HEK293 (cell line): Measurements from ENCODE around the gene MAP7D1.

Experiments
- MEIS1 ChIP-seq: sonication (generic); formaldehyde crosslinking; IDR thresholded peaks from 2 replicates; pipeline ENCODE4 v1.8.1; 2022; ENCODE audit warnings: missing genetic modification reagents, mild to moderate bottlenecking, borderline replicate concordance
- RBAK ChIP-seq: fragments of 450-650 bp; formaldehyde crosslinking; IDR thresholded peaks from 2 replicates; pipeline ENCODE4 v1.5.1; 2016; ENCODE audit warnings: missing biosample characterization, missing genetic modification characterization
- ZNF560 ChIP-seq: fragments of 450-650 bp; formaldehyde crosslinking; IDR thresholded peaks from 2 replicates; pipeline ENCODE4 v1.5.1; 2017; ENCODE audit warnings: missing biosample characterization, missing genetic modification characterization, borderline replicate concordance
- ZSCAN18 ChIP-seq: fragments of 450-650 bp; formaldehyde crosslinking; IDR thresholded peaks from 2 replicates; pipeline ENCODE4 v1.5.1; 2016; ENCODE audit warnings: missing biosample characterization, missing genetic modification characterization
- TF ChIP-seq, protein P1 (sequence below): fragments of 450-650 bp; formaldehyde crosslinking; IDR thresholded peaks from 2 replicates; pipeline ENCODE4 v1.5.1; 2016; ENCODE audit warnings: missing biosample characterization, missing genetic modification characterization
- TF ChIP-seq, protein P2 (sequence below): sonication (generic); formaldehyde crosslinking; IDR thresholded peaks from 2 replicates; pipeline ENCODE4 v1.8.1; 2022; ENCODE audit warnings: mild to moderate bottlenecking, moderate library complexity, missing genetic modification reagents

DNA sequence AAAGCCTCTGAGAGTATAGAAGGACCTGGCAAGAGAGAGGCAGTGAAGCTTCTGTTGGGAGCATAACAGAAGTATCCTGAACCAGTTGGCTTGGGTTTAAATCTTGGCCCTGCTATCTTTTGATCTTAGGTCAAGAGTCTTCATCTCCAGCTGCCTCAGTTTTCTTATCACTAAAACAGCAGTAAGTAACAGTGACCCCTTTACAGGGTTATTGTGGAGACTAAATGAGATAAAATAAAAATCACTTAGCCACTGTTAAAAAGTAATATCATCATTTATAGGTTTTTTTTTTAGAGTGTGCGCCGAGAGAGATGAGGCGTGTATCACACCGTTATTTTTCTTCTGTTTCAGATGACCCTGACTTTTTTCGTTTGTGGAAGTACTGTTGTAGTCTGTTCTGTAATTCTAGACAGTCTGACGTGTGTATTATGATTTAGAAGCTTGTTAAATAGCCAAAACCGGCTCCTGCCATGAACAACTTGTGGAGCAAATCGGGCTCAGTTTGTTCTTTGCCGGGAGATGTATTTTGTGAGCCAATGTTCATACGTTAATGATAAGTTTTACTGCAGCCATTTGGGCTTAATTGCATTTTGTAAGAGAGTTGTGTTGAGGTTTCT is 69.4 kb downstream of the MAP7D1 start:
- TF ChIP-seq, protein P1, sequence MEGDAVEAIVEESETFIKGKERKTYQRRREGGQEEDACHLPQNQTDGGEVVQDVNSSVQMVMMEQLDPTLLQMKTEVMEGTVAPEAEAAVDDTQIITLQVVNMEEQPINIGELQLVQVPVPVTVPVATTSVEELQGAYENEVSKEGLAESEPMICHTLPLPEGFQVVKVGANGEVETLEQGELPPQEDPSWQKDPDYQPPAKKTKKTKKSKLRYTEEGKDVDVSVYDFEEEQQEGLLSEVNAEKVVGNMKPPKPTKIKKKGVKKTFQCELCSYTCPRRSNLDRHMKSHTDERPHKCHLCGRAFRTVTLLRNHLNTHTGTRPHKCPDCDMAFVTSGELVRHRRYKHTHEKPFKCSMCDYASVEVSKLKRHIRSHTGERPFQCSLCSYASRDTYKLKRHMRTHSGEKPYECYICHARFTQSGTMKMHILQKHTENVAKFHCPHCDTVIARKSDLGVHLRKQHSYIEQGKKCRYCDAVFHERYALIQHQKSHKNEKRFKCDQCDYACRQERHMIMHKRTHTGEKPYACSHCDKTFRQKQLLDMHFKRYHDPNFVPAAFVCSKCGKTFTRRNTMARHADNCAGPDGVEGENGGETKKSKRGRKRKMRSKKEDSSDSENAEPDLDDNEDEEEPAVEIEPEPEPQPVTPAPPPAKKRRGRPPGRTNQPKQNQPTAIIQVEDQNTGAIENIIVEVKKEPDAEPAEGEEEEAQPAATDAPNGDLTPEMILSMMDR (tag by site-specific recombination) = no peak
- TF ChIP-seq, protein P2, sequence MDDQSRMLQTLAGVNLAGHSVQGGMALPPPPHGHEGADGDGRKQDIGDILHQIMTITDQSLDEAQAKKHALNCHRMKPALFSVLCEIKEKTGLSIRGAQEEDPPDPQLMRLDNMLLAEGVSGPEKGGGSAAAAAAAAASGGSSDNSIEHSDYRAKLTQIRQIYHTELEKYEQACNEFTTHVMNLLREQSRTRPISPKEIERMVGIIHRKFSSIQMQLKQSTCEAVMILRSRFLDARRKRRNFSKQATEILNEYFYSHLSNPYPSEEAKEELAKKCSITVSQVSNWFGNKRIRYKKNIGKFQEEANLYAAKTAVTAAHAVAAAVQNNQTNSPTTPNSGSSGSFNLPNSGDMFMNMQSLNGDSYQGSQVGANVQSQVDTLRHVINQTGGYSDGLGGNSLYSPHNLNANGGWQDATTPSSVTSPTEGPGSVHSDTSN = no peak
- no peak for TF ChIP-seq ZSCAN18
- no peak for TF ChIP-seq MEIS1 (CRISPR knock-in tag)
- TF ChIP-seq RBAK = no peak
- no peak for TF ChIP-seq ZNF560 (tag by site-specific recombination)
